BJ (cell line): ENCODE measurements around the gene CHST11. TPM values are rescaled to one million over a fixed set of nuclear protein-coding genes. Genes with fewer than 3 reads are reported as not detected.

Experiments used
- CTCF ChIA-PET: fragments of 350-600 bp; formaldehyde crosslinking; extraction: SDS; loops from one replicate; lab custom pipeline; 2021; ENCODE audit warnings: antibody characterized with exemption, inconsistent platforms; lab: Yijun Ruan, JAX
- POLR2A ChIA-PET: fragments of 300-600 bp; sonication (Branson Sonifier 250); formaldehyde crosslinking; extraction: SDS; loops from one replicate; lab custom pipeline; 2021; ENCODE audit warnings: antibody characterized with exemption; lab: Charles Lee
- DNase-seq: peaks from one replicate; pipeline ENCODE4 v3.0.0-alpha.2; 2011; ENCODE audit warnings: low read depth
- H3K27me3 ChIP-seq: 2 replicates; pipeline ENCODE4 v1.6.0; 2011; ENCODE audit warnings: low read length; ENCODE audit not compliant: control insufficient read depth, insufficient read depth
- H3K36me3 ChIP-seq: 2 replicates; pipeline ENCODE4 v1.5.1; 2011; ENCODE audit warnings: low read length; ENCODE audit not compliant: control insufficient read depth, insufficient read depth
- H3K4me3 ChIP-seq: 2 replicates; pipeline ENCODE4 v1.5.1; 2011; ENCODE audit warnings: low read depth, mild to moderate bottlenecking, control low read depth, low read length
- polyA plus RNA-seq: library from polyadenylated mRNA; depleted of rRNA; stranded (reverse); fragments of >200 nt; gene quantifications from 2 replicates; pipeline ENCODE4 v1.2.3, GENCODE V29; 2011
- TF ChIP-seq, protein P1 (sequence below): IDR thresholded peaks from 2 replicates; pipeline ENCODE4 v1.5.1; 2011; ENCODE audit warnings: low read depth, mild to moderate bottlenecking, control low read depth, inconsistent platforms, low read length, moderate library complexity; ENCODE audit not compliant: insufficient read depth

CHST11 gene
- polyA plus RNA-seq, 1 experiment: 7.3 TPM

DNA sequence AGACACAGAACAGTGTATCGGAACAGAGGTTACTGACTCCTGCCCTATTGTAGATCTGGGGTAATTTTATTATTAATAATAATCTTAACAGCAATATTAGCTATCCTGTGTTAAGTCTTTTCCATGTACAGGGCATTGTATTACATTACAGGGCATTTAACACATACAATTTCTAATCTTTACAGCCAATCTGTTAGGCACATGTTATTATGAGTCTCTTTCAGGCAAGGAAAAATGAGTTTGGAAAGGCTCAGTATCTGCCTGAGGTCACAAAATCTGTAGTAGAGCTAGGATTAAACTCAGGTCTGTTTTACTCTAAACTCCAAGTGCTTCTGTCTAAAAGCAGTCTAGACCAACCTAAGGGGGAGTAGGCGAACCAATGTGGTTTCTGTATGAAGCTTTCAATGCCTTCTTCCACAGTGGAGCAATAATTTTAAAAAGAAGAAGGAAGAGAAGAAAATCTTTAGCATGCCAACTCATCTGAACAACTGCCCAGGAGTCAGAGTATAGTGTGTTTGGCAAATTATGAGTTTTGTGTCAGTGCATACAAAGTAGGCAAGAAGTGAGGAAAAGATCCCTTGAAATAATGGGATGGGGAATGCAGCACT is 192.6 kb downstream of the CHST11 start:
- DNase-seq: no peak
- Histone ChIP-seq H3K4me3 (no peak overlapping the region), H3K36me3 (no peaks in the 10 kb centered on the region), H3K27me3 (peaks cover 1% of the 10 kb centered on the region; the same call in 1 of the 2 replicates)
- TF ChIP-seq, protein P1, sequence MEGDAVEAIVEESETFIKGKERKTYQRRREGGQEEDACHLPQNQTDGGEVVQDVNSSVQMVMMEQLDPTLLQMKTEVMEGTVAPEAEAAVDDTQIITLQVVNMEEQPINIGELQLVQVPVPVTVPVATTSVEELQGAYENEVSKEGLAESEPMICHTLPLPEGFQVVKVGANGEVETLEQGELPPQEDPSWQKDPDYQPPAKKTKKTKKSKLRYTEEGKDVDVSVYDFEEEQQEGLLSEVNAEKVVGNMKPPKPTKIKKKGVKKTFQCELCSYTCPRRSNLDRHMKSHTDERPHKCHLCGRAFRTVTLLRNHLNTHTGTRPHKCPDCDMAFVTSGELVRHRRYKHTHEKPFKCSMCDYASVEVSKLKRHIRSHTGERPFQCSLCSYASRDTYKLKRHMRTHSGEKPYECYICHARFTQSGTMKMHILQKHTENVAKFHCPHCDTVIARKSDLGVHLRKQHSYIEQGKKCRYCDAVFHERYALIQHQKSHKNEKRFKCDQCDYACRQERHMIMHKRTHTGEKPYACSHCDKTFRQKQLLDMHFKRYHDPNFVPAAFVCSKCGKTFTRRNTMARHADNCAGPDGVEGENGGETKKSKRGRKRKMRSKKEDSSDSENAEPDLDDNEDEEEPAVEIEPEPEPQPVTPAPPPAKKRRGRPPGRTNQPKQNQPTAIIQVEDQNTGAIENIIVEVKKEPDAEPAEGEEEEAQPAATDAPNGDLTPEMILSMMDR: no peak
- ChIA-PET POLR2A (no interaction called here), CTCF (no interaction called here)

DNA sequence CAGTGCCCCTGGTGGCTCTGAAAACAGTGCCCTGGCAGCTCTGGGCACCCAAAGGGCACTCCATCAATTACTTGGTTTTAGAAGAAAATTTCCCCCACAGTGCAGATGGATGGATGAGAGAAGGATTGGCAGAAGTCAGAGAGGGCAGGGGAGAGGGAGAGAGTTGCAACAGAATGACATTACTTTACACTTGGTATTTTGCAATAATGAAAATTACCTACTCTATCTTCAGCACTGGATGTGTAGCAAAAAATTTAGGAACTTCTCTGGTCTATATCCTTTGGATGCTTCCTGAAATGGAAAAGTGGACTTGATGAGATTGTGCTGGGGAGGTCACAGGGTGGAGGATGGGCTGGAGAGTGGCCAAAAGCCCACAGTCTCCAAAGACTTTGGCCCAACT is 193.2 kb downstream of the CHST11 start:
- Histone ChIP-seq H3K4me3 (no peak overlapping the region), H3K27me3 (peaks cover 1% of the 10 kb centered on the region; the same call in 1 of the 2 replicates), H3K36me3 (no peaks in the 10 kb centered on the region)
- TF ChIP-seq, protein P1: no peak
- ChIA-PET POLR2A (no interaction called here), CTCF (no interaction called here)
- DNase-seq: no peak

- Histone ChIP-seq H3K36me3 (no peaks in the 10 kb centered on the region), H3K4me3 (no peak overlapping the region), H3K27me3 (peaks cover 1% of the 10 kb centered on the region; the same call in 1 of the 2 replicates)
- ChIA-PET CTCF (interaction anchor here (1.3 kb wide), 1 partner anchor 10 kb away, joined by 3 read pairs; no protein-coding TSS in a partner anchor), POLR2A (no interaction called here)
- DNase-seq: no peak
- TF ChIP-seq, protein P1: no peak
Observed at GRCh38 chr12:104650541-104650940, 193.8 kb downstream of the CHST11 start.

GRCh38 chr12:104651811-104652210 is 195.1 kb downstream of the CHST11 start:
- CTCF ChIA-PET: interaction anchor here (1.0 to 1.3 kb wide), 2 partner anchors 11 to 13 kb away, joined by 3 read pairs; no protein-coding TSS in a partner anchor
- peaks cover 1% of the 10 kb centered on the region for H3K27me3 ChIP-seq
- DNase-seq: no peak
- no peak overlapping the region for H3K4me3 ChIP-seq
- POLR2A ChIA-PET: no interaction called here
- TF ChIP-seq, protein P1: no peak
- H3K36me3 ChIP-seq: no peaks in the 10 kb centered on the region

GRCh38 chr12:104652358-104652757 is 195.6 kb downstream of the CHST11 start:
- Histone ChIP-seq H3K4me3 (no peak overlapping the region), H3K27me3 (peaks cover 1% of the 10 kb centered on the region), H3K36me3 (no peaks in the 10 kb centered on the region)
- ChIA-PET CTCF (interaction anchor here (1.0 kb wide), 1 partner anchor 13 kb away, joined by 3 read pairs; no protein-coding TSS in a partner anchor), POLR2A (no interaction called here)
- DNase-seq: no peak
- TF ChIP-seq, protein P1: no peak
